ENCODE results near the gene XRCC2. TPM values are rescaled to one million over a fixed set of nuclear protein-coding genes. Genes with fewer than 3 reads are reported as not detected.
"Not testable (repeated sequence)": the region's sequence is repeated elsewhere in the genome, so short reads cannot be mapped to it uniquely, and the experiment has no call there.

Gene XRCC2
- total and polyA plus RNA-seq, 2 donors from 2014 or later = 0.22 to 0.44 TPM

DNA sequence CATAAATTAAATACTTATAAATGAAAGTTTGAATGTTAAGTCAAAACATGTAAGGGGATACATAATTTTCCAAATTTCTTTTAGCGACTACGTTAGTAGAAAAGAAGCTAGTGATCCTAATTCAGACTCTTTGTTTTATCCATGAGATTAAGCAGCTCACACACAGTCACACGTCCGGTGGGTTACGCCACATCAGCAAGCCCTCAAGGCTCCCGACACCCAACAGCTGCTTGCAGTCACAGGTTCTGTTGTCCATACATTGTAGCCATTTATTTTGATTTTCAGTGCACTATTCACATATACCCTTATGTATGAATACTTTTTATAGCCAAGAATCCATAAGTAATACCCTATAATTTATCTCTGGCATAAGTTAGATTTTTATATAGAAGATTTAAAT lies 39.5 kb downstream of the XRCC2 start:
- Histone ChIP-seq H3K4me3 (ENCODE audit: low read length in 3 of 3) (no peak overlapping the region), H3K4me1 (ENCODE audit: control insufficient read depth in 2 of 3, insufficient read depth in 2 of 3, low read depth in 1 of 3, low read length in 3 of 3) (no peaks in the 10 kb centered on the region), H3K27me3 (ENCODE audit: control insufficient read depth, insufficient read depth, low read length) (no peaks in the 10 kb centered on the region), H3K36me3 (ENCODE audit: control insufficient read depth in 2 of 3, insufficient read depth in 3 of 3, low read length in 3 of 3) (no peaks in the 10 kb centered on the region), H3K9ac (ENCODE audit: low read length in 3 of 3) (no peak overlapping the region), H3K9me3 (ENCODE audit: control insufficient read depth in 2 of 3, insufficient read depth in 1 of 3, low read length in 3 of 3) (no peaks in the 10 kb centered on the region), H3K27ac (ENCODE audit: low read depth in 2 of 2, low read length in 2 of 2) (no peak overlapping the region)
- intact Hi-C loops (cut with DNase I) = no loop called here
- DNase-seq (no peak), FAIRE-seq (no peak)
- TF ChIP-seq, protein P1, sequence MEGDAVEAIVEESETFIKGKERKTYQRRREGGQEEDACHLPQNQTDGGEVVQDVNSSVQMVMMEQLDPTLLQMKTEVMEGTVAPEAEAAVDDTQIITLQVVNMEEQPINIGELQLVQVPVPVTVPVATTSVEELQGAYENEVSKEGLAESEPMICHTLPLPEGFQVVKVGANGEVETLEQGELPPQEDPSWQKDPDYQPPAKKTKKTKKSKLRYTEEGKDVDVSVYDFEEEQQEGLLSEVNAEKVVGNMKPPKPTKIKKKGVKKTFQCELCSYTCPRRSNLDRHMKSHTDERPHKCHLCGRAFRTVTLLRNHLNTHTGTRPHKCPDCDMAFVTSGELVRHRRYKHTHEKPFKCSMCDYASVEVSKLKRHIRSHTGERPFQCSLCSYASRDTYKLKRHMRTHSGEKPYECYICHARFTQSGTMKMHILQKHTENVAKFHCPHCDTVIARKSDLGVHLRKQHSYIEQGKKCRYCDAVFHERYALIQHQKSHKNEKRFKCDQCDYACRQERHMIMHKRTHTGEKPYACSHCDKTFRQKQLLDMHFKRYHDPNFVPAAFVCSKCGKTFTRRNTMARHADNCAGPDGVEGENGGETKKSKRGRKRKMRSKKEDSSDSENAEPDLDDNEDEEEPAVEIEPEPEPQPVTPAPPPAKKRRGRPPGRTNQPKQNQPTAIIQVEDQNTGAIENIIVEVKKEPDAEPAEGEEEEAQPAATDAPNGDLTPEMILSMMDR (IDR thresholded peaks at IDR 0.05; ENCODE audit: borderline replicate concordance, extremely low read depth, insufficient read depth) = no peak

DNA sequence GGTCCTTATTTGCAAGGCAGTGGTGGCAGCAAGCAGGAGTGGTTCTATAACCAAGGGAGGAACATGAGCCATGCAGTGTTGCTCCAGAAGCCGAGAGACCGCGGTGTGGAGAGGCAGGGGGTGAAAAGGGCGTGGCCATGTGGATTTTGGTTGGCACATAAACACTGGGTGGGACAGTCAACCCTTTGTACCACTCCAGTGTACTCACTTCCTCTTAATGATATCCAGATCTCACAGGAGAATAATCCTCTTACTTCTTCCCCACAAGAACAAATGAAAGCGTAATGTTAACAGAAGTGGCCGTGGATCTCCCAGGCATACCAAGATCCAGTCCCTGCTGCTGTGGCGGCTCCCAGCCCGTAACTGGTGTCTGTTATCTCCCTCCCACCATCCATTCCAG lies 42.4 kb downstream of the XRCC2 start:
- intact Hi-C loops (cut with DNase I) = no loop called here
- H3K36me3 ChIP-seq (ENCODE audit: control insufficient read depth in 2 of 3, insufficient read depth in 3 of 3, low read length in 3 of 3) = no peaks in the 10 kb centered on the region
- no peak overlapping the region for H3K4me3 ChIP-seq (ENCODE audit: low read length in 3 of 3)
- no peaks in the 10 kb centered on the region for H3K9me3 ChIP-seq (ENCODE audit: control insufficient read depth in 2 of 3, insufficient read depth in 1 of 3, low read length in 3 of 3)
- H3K27ac ChIP-seq (ENCODE audit: low read depth in 2 of 2, low read length in 2 of 2) = no peak overlapping the region
- TF ChIP-seq, protein P1 (IDR thresholded peaks at IDR 0.05; ENCODE audit: borderline replicate concordance, extremely low read depth, insufficient read depth) = no peak
- no peak for FAIRE-seq
- no peak overlapping the region for H3K9ac ChIP-seq (ENCODE audit: low read length in 3 of 3)
- H3K4me1 ChIP-seq (ENCODE audit: control insufficient read depth in 2 of 3, insufficient read depth in 2 of 3, low read depth in 1 of 3, low read length in 3 of 3) = no peaks in the 10 kb centered on the region
- no peak for DNase-seq
- H3K27me3 ChIP-seq (ENCODE audit: control insufficient read depth, insufficient read depth, low read length) = no peaks in the 10 kb centered on the region

DNA sequence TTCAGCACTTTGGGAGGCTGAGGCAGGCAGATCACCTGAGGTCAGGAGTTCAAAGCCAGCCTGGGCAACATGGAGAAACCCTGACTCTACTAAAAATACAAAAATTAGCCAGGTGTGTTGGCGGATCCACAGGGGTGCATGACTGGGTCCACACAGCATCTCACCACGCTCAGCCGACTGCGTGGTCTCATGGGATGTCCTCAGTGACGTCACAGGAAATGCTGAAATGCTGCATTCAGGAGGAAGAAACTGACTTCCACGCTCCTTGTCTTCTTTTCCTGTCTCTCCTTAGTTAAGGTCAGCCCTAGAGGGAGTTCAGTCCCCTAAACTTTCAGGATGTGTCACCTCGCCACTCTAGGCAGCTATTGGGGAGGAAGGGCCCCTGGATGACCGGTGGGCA lies 42.9 kb downstream of the XRCC2 start:
- no peak for FAIRE-seq
- H3K9me3 ChIP-seq (ENCODE audit: control insufficient read depth in 2 of 3, insufficient read depth in 1 of 3, low read length in 3 of 3) = no peaks in the 10 kb centered on the region

DNA sequence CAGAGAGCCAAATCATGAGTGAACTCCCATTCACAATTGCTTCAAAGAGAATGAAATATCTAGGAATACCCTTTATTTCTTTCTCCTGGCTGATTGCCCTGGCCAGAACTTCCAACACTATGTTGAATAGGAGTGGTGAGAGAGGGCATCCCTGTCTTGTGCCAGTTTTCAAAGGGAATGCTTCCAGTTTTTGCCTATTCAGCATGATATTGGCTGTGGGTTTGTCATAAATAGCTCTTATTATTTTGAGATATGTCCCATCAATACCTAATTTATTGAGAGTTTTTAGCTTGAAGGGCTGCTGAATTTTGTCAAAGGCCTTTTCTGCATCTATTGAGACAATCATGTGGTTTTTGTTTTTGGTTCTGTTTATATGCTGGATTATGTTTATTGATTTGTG lies 47.2 kb downstream of the XRCC2 start:
- H3K4me1 ChIP-seq (ENCODE audit: control insufficient read depth in 2 of 3, insufficient read depth in 2 of 3, low read depth in 1 of 3, low read length in 3 of 3); FAIRE-seq; DNase-seq; intact Hi-C loops (cut with DNase I); H3K27ac ChIP-seq (ENCODE audit: low read depth in 2 of 2, low read length in 2 of 2); H3K4me3 ChIP-seq (ENCODE audit: low read length in 3 of 3); H3K9me3 ChIP-seq (ENCODE audit: control insufficient read depth in 2 of 3, insufficient read depth in 1 of 3, low read length in 3 of 3); H3K27me3 ChIP-seq (ENCODE audit: control insufficient read depth, insufficient read depth, low read length); H3K36me3 ChIP-seq (ENCODE audit: control insufficient read depth in 2 of 3, insufficient read depth in 3 of 3, low read length in 3 of 3); H3K9ac ChIP-seq (ENCODE audit: low read length in 3 of 3): not testable (repeated sequence)

More for the DNA sequence above, 42.9 kb downstream of the XRCC2 start:
- no peak for DNase-seq
- no peak overlapping the region for H3K9ac ChIP-seq (ENCODE audit: low read length in 3 of 3)
- no peaks in the 10 kb centered on the region for H3K4me1 ChIP-seq (ENCODE audit: control insufficient read depth in 2 of 3, insufficient read depth in 2 of 3, low read depth in 1 of 3, low read length in 3 of 3)
- intact Hi-C loops (cut with DNase I) = no loop called here
- H3K4me3 ChIP-seq (ENCODE audit: low read length in 3 of 3) = no peak overlapping the region
- TF ChIP-seq, protein P1 (IDR thresholded peaks at IDR 0.05; ENCODE audit: borderline replicate concordance, extremely low read depth, insufficient read depth) = no peak
- no peaks in the 10 kb centered on the region for H3K27me3 ChIP-seq (ENCODE audit: control insufficient read depth, insufficient read depth, low read length)
- H3K27ac ChIP-seq (ENCODE audit: low read depth in 2 of 2, low read length in 2 of 2) = no peak overlapping the region
- H3K36me3 ChIP-seq (ENCODE audit: control insufficient read depth in 2 of 3, insufficient read depth in 3 of 3, low read length in 3 of 3) = no peaks in the 10 kb centered on the region

Measured in kidney (tissue), 14 donors.